GM12878 (cell line): Measurements from ENCODE around the gene TOP1. TPM values are rescaled to one million over a fixed set of nuclear protein-coding genes. Genes with fewer than 3 reads are reported as not detected.

Experiments
- ATAC-seq: fragments of 200-7000 bp; cut with Tn5 transposase; 3 replicates; pipeline ENCODE4 v1.9.1; 2020; ENCODE audit warnings: mild to moderate bottlenecking, moderate library complexity
- BruUV-seq: library from RNA; stranded (reverse); fragments of 400-500 nt; replicated peaks from 2 replicates; lab custom pipeline; 2021; lab: Mats Ljungman, UMichigan
- CTCF ChIA-PET: fragments of 300-600 bp; sonication (Branson Sonifier 250); formaldehyde crosslinking; extraction: SDS; loops from one replicate; lab custom pipeline; 2021; ENCODE audit warnings: inconsistent platforms; lab: Yijun Ruan, JAX
- POLR2A ChIA-PET: fragments of 350-600 bp; formaldehyde crosslinking; extraction: SDS; loops from one replicate; lab custom pipeline; 2021; ENCODE audit warnings: inconsistent platforms; lab: Charles Lee
- RAD21 ChIA-PET: fragments of 300-600 bp; sonication (Branson Sonifier 250); formaldehyde crosslinking; loops from one replicate; lab custom pipeline; 2023; ENCODE audit warnings: antibody characterized with exemption; ENCODE audit not compliant: unreplicated experiment; lab: Charles Lee
- SMC1A ChIA-PET: fragments of 300-600 bp; sonication (Branson Sonifier 250); formaldehyde crosslinking; loops from one replicate; lab custom pipeline; 2023; ENCODE audit not compliant: unreplicated experiment, uncharacterized antibody; lab: Charles Lee
- DNase-seq: peaks from one replicate; pipeline ENCODE4 v3.0.0-alpha.2; 2011; ENCODE audit warnings: low read depth, low spot score
- FAIRE-seq: peaks from 3 replicates; lab custom pipeline; 2011; peaks lifted over from hg19 to GRCh38; lab: Jason Lieb, UNC
- H2AFZ ChIP-seq: 2 replicates; pipeline ENCODE4 v1.6.0; 2011; ENCODE audit warnings: low read depth, low read length, control low read depth; ENCODE audit not compliant: control insufficient read depth
- H3K27ac ChIP-seq: 2 replicates; pipeline ENCODE4 v1.5.1; 2011; ENCODE audit warnings: control low read depth; ENCODE audit not compliant: control insufficient read depth, insufficient read depth
- H3K27me3 ChIP-seq, 2 experiments: replicated peaks in 1 of 2; 2 replicates each; pipeline versions ENCODE4 v1.6.0 to v1.6.1; 2011; ENCODE audit warnings: low read length in 1 of 2; ENCODE audit not compliant: control insufficient read depth in 2 of 2, insufficient read depth in 2 of 2
- H3K36me3 ChIP-seq, 2 experiments: 2 replicates each; pipeline ENCODE4 v1.5.1; 2011; ENCODE audit warnings: low read length in 1 of 2; ENCODE audit not compliant: control insufficient read depth in 2 of 2, insufficient read depth in 2 of 2
- H3K4me1 ChIP-seq: 2 replicates; pipeline ENCODE4 v1.6.1; 2011; ENCODE audit warnings: mild to moderate bottlenecking, low read length, moderate library complexity, mixed read lengths; ENCODE audit not compliant: control insufficient read depth, insufficient read depth
- H3K4me2 ChIP-seq: 2 replicates; pipeline ENCODE4 v1.6.0; 2011; ENCODE audit warnings: control low read depth; ENCODE audit not compliant: control insufficient read depth, insufficient read depth
- H3K4me3 ChIP-seq: fragments of 200-600 bp; sonication (generic); 2 replicates; pipeline ENCODE4 v1.5.1; 2016
- H3K79me2 ChIP-seq: 2 replicates; pipeline ENCODE4 v1.6.0; 2011; ENCODE audit warnings: low read length; ENCODE audit not compliant: control insufficient read depth, insufficient read depth
- H3K9ac ChIP-seq: 2 replicates; pipeline ENCODE4 v1.8.0; 2011; ENCODE audit warnings: low read length, control low read depth, mixed read lengths; ENCODE audit not compliant: control insufficient read depth, insufficient read depth
- H3K9me3 ChIP-seq: replicated peaks from 3 replicates; pipeline ENCODE4 v1.5.1; 2011; ENCODE audit warnings: mild to moderate bottlenecking, low read length; ENCODE audit not compliant: control insufficient read depth, insufficient read depth
- H4K20me1 ChIP-seq: 2 replicates; pipeline ENCODE4 v1.6.0; 2011; ENCODE audit not compliant: control insufficient read depth, insufficient read depth
- BMI1 ChIP-seq: fragments of 450-650 bp; IDR thresholded peaks from 2 replicates; pipeline ENCODE4 v1.6.1; 2016; ENCODE audit warnings: mild to moderate bottlenecking, moderate library complexity, borderline replicate concordance
- CEBPB ChIP-seq, 2 experiments: fragments of 150-350 bp in 1 of 2; IDR thresholded peaks; 2 replicates each; pipeline ENCODE4 v1.6.1; 2012 to 2014; ENCODE audit warnings: low read depth in 2 of 2, low read length in 2 of 2, borderline replicate concordance in 1 of 2, inconsistent platforms in 1 of 2
- CHD1 ChIP-seq: IDR thresholded peaks from 2 replicates; pipeline ENCODE4 v1.6.1; 2012; ENCODE audit warnings: low read depth, low read length, improper control_type of control experiment
- CTCF ChIP-seq, 3 experiments: IDR thresholded peaks in 2 of 3; conservative IDR thresholded peaks in 1 of 3; 2 replicates each; pipeline ENCODE4 v1.5.1; 2011; ENCODE audit warnings: low read depth in 3 of 3, low read length in 3 of 3, mild to moderate bottlenecking in 3 of 3, control low read depth in 2 of 3, moderate library complexity in 2 of 3, inconsistent platforms in 1 of 3, mixed read lengths in 1 of 3; ENCODE audit not compliant: control insufficient read depth in 2 of 3, insufficient read depth in 1 of 3; ENCODE audit errors: extremely low read depth in 1 of 3
- ETV6 ChIP-seq, 2 experiments: fragments of 450-650 bp in 1 of 2; IDR thresholded peaks in 1 of 2; conservative IDR thresholded peaks in 1 of 2; 2 replicates each; pipeline ENCODE4 v1.6.1; 2014; ENCODE audit warnings: antibody characterized with exemption in 1 of 2, borderline replicate concordance in 1 of 2, low read depth in 1 of 2, mild to moderate bottlenecking in 1 of 2, moderate library complexity in 1 of 2
- KLF5 ChIP-seq: fragments of 450-650 bp; IDR thresholded peaks from 2 replicates; pipeline ENCODE4 v1.6.1; 2014; ENCODE audit warnings: mild to moderate bottlenecking; ENCODE audit not compliant: partially characterized antibody
- RAD21 ChIP-seq: IDR thresholded peaks from 2 replicates; pipeline ENCODE4 v1.6.1; 2011; ENCODE audit warnings: mild to moderate bottlenecking, low read depth, low read length, moderate library complexity; ENCODE audit not compliant: insufficient read depth
- SMAD5 ChIP-seq: IDR thresholded peaks from 2 replicates; pipeline ENCODE4 v1.6.1; 2016; ENCODE audit warnings: antibody characterized with exemption, low read depth
- SMARCA5 ChIP-seq: fragments of 450-650 bp; IDR thresholded peaks from 2 replicates; pipeline ENCODE4 v1.6.1; 2017; ENCODE audit warnings: mild to moderate bottlenecking
- ZSCAN29 ChIP-seq: fragments of 450-650 bp; IDR thresholded peaks from 2 replicates; pipeline ENCODE4 v1.6.1; 2017; ENCODE audit warnings: mild to moderate bottlenecking, moderate library complexity
- WGBS: methylation state at CpG from one replicate; pipeline ENCODE4 v1.1.6; 2016; ENCODE audit warnings: low lambda C conversion rate; ENCODE audit not compliant: insufficient replicate concordance, insufficient coverage; ENCODE audit errors: missing lambda C conversion rate; 5-methylcytosine and 5-hydroxymethylcytosine counted together
- in situ Hi-C: fragments of 300-500 bp; cut with MboI; formaldehyde crosslinking; loops from 9 replicates; pipeline ENCODE4 v1.14.3; 2018; ENCODE audit warnings: mixed read lengths
- intact Hi-C: fragments of 100-400 bp; cut with micrococcal nuclease; formaldehyde crosslinking; loops from one replicate; pipeline ENCODE4 v1.14.2; 2022; ENCODE audit not compliant: unreplicated experiment
- polyA plus RNA-seq, 11 experiments: library from polyadenylated mRNA; depleted of rRNA in 4 of 11; unstranded in 6 of 11; stranded (reverse) in 5 of 11; fragments of >200 nt; fragmentation: Nextera tagmentation in 4 of 11; fragmentation: Illumina TruSeq in 1 of 11; extraction: Ambion mirVana in 4 of 11; extraction: Trizol in 1 of 11; gene quantifications; 1 replicate in 1 of 11; 2 replicates in 10 of 11; pipeline versions ENCODE4 v1.2.1 to v1.2.3, GENCODE V29; 2011 to 2016; ENCODE audit warnings: inconsistent platforms in 2 of 11, missing spikeins in 2 of 11, low read depth in 1 of 11
- total RNA-seq, 4 experiments: library from RNA; depleted of rRNA in 3 of 4; stranded (reverse); fragments of >200 nt in 3 of 4; fragmentation: Illumina TruSeq in 1 of 4; extraction: Trizol in 1 of 4; gene quantifications; 2 replicates each; pipeline versions ENCODE4 v1.2.1 to v1.2.3, GENCODE V29; 2013 to 2021

Gene TOP1
- total and polyA plus RNA-seq, 10 of the 15 experiments (the other 5 are each of a cell fraction or from before 2014, with no cell fraction given) = 21.5 to 128 (median 47.3) TPM

- Histone ChIP-seq H2AFZ (no peak overlapping the region), H3K4me3 (no peak overlapping the region), H3K4me1 (peaks cover 15% of the 10 kb centered on the region), H3K9me3 (no peaks in the 10 kb centered on the region), H3K4me2 (no peak overlapping the region), H3K36me3 (peaks cover 11 to 20% of the 10 kb centered on the region in 2 experiments; a peak in 3 of 4 replicates), H3K79me2 (peaks cover 35% of the 10 kb centered on the region), H4K20me1 (no peaks in the 10 kb centered on the region), H3K27ac (no peak overlapping the region), H3K9ac (no peak overlapping the region), H3K27me3 (no peaks in the 10 kb centered on the region)
- RAD21 ChIA-PET = interaction anchor here (0.9 to 2.8 kb wide), 5 partner anchors 18 to 97 kb away, joined by 3 to 16 read pairs (median 5); no protein-coding TSS in a partner anchor
- no peak for FAIRE-seq
- no TSS peak for BruUV-seq
- SMC1A ChIA-PET = interaction anchor here (0.6 to 12.1 kb wide), 3 partner anchors 18 to 87 kb away, joined by 3 to 120 read pairs (median 5); no protein-coding TSS in a partner anchor
- in situ Hi-C loops (loop anchor here (25.0 kb wide), 1 partner anchor 339 kb away; no protein-coding TSS in a partner anchor), intact Hi-C loops (loop anchor here (5.0 kb wide), 1 partner anchor 44 kb away; no protein-coding TSS in a partner anchor)
- CTCF ChIA-PET = interaction anchor here (0.9 to 10.6 kb wide), 8 partner anchors 9 to 173 kb away, joined by 3 to 88 read pairs (median 4); no protein-coding TSS in a partner anchor
- DNase-seq = no peak
- POLR2A ChIA-PET = interaction anchor here (1.1 kb wide), 1 partner anchor 86 kb away, joined by 3 read pairs; no protein-coding TSS in a partner anchor
- 75% methylated on average over 4 of the region's 4 CpGs for whole genome bisulfite sequencing
- ATAC-seq = no peak
- TF ChIP-seq KLF5 (no peak), SMARCA5 (no peak), CHD1 (no peak), ZSCAN29 (no peak), BMI1 (no peak)
These were observed 48.2 kb downstream of the TOP1 start for GRCh38 chr20:41076776-41077175.

- no peaks in the 10 kb centered on the region for H4K20me1 ChIP-seq
- ChIA-PET RAD21 (interaction anchor here (0.7 to 6.3 kb wide), 5 partner anchors 47 to 110 kb away, joined by 3 to 51 read pairs (median 3); no protein-coding TSS in a partner anchor), CTCF (interaction anchor here (0.6 to 10.6 kb wide), 10 partner anchors 8 to 109 kb away, joined by 3 to 88 read pairs (median 8); no protein-coding TSS in a partner anchor), POLR2A (interaction anchor here (1.5 kb wide), 1 partner anchor 47 kb away, joined by 3 read pairs; no protein-coding TSS in a partner anchor), SMC1A (interaction anchor here (0.9 to 12.1 kb wide), 7 partner anchors 16 to 154 kb away, joined by 3 to 120 read pairs (median 7); no protein-coding TSS in a partner anchor)
- H3K27ac ChIP-seq = no peak overlapping the region
- in situ Hi-C loops = loop anchor here (25.0 kb wide), 1 partner anchor 341 kb away; no protein-coding TSS in a partner anchor
- H3K27me3 ChIP-seq = no peaks in the 10 kb centered on the region
- TF ChIP-seq SMAD5 (no peak), ETV6 (conservative IDR thresholded peaks at IDR 0.05 in 1 of 2, IDR thresholded peaks at IDR 0.05 in 1 of 2; ENCODE audit: borderline replicate concordance in 1 of 2, low read depth in 1 of 2) (peak in 1 of 2 experiments; percentile 23; a peak in 1 of 4 replicates), CEBPB (IDR thresholded peaks at IDR 0.05; ENCODE audit: borderline replicate concordance in 1 of 2, low read depth in 2 of 2, low read length in 2 of 2) (no peak), RAD21 (peak; percentile 50), BMI1 (no peak), CTCF (IDR thresholded peaks at IDR 0.05 in 2 of 3, conservative IDR thresholded peaks at IDR 0.05 in 1 of 3; ENCODE audit: control insufficient read depth in 2 of 3, extremely low read depth in 1 of 3, insufficient read depth in 1 of 3, low read depth in 3 of 3, low read length in 3 of 3) (peak in 2 of 3 experiments; percentile 20 to 21; a peak in 1 of 6 replicates)
- peaks cover 20% of the 10 kb centered on the region for H3K79me2 ChIP-seq
- no peaks in the 10 kb centered on the region for H3K9me3 ChIP-seq
- BruUV-seq = no TSS peak
- no peak overlapping the region for H3K4me3 ChIP-seq
- DNase-seq (peak; percentile 21), FAIRE-seq (no peak), ATAC-seq (peak; percentile 71)
- no peak overlapping the region for H2AFZ ChIP-seq
- intact Hi-C loops = loop anchor here (1.0 to 5.0 kb wide), 3 partner anchors 46 to 110 kb away; no protein-coding TSS in a partner anchor
- no peak overlapping the region for H3K9ac ChIP-seq
- no peak overlapping the region for H3K4me2 ChIP-seq
- peaks cover 13 to 21% of the 10 kb centered on the region in 2 experiments for H3K36me3 ChIP-seq
- peaks cover 12% of the 10 kb centered on the region for H3K4me1 ChIP-seq
These were observed 49.7 kb downstream of the TOP1 start for GRCh38 chr20:41078329-41078728.
